CD14-positive monocyte (primary cell): ENCODE results near the gene ARHGEF7. TPM values are rescaled to one million over a fixed set of nuclear protein-coding genes. Genes with fewer than 3 reads are reported as not detected.

Experiments
- DNase-seq, 3 donors: peaks; one replicate each; pipeline ENCODE4 v3.0.0-alpha.2; 2011 to 2022
- H2AFZ ChIP-seq: 2 replicates; pipeline ENCODE4 v1.6.0; 2012; ENCODE audit warnings: mild to moderate bottlenecking, low read depth, low read length, inconsistent platforms; ENCODE audit not compliant: insufficient read depth, poor library complexity, severe bottlenecking
- H3K27ac ChIP-seq, 2 donors: 1 replicate in 1 of 2; 2 replicates in 1 of 2; pipeline ENCODE4 v1.5.1; 2012 to 2013; ENCODE audit warnings: low read length in 2 of 2, control low read depth in 1 of 2, inconsistent platforms in 1 of 2, low read depth in 1 of 2, mild to moderate bottlenecking in 1 of 2
- H3K27me3 ChIP-seq, 2 donors: one replicate each; pipeline versions ENCODE4 v1.6.0 to v1.6.1; 2011 to 2013; ENCODE audit warnings: low read length in 2 of 2; ENCODE audit not compliant: control insufficient read depth in 2 of 2, insufficient read depth in 2 of 2
- H3K36me3 ChIP-seq, 2 donors: replicated peaks in 1 of 2; 1 replicate in 1 of 2; 2 replicates in 1 of 2; pipeline versions ENCODE4 v1.5.1 to v1.6.1; 2012 to 2013; ENCODE audit warnings: low read length in 2 of 2, control low read depth in 1 of 2, inconsistent platforms in 1 of 2, mild to moderate bottlenecking in 1 of 2; ENCODE audit not compliant: insufficient read depth in 2 of 2, control insufficient read depth in 1 of 2
- H3K4me1 ChIP-seq, 2 donors: 1 replicate in 1 of 2; 2 replicates in 1 of 2; pipeline versions ENCODE4 v1.5.1 to v1.6.1; 2012 to 2013; ENCODE audit warnings: low read length in 2 of 2, control low read depth in 1 of 2, inconsistent platforms in 1 of 2, mild to moderate bottlenecking in 1 of 2, moderate library complexity in 1 of 2; ENCODE audit not compliant: insufficient read depth in 2 of 2, control insufficient read depth in 1 of 2
- H3K4me2 ChIP-seq: replicated peaks from 2 replicates; pipeline ENCODE3; 2012; ENCODE audit warnings: low read length, moderate library complexity, mild to moderate bottlenecking; ENCODE audit not compliant: poor library complexity, severe bottlenecking; ENCODE audit errors: extremely low read depth
- H3K4me3 ChIP-seq, 3 experiments: fragments of 200-600 bp in 1 of 3; sonication (generic) in 1 of 3; replicated peaks in 1 of 3; 1 replicate in 2 of 3; 2 replicates in 1 of 3; pipeline ENCODE4 v1.5.1; 2011 to 2013; ENCODE audit warnings: low read length in 3 of 3, mild to moderate bottlenecking in 3 of 3, control low read depth in 2 of 3, low read depth in 2 of 3, inconsistent platforms in 1 of 3, moderate library complexity in 1 of 3
- H3K79me2 ChIP-seq: 2 replicates; pipeline ENCODE4 v1.6.0; 2012; ENCODE audit warnings: mild to moderate bottlenecking, control low read depth, inconsistent platforms, low read length, moderate library complexity; ENCODE audit not compliant: insufficient read depth
- H3K9ac ChIP-seq: 2 replicates; pipeline ENCODE4 v1.6.0; 2017; ENCODE audit warnings: low read length, mild to moderate bottlenecking; ENCODE audit not compliant: insufficient read depth, poor library complexity, severe bottlenecking
- H3K9me3 ChIP-seq, 2 donors: replicated peaks in 1 of 2; 1 replicate in 1 of 2; 2 replicates in 1 of 2; pipeline versions ENCODE4 v1.5.1 to v1.6.1; 2012 to 2013; ENCODE audit warnings: low read length in 2 of 2, control low read depth in 1 of 2; ENCODE audit not compliant: control insufficient read depth in 1 of 2, insufficient read depth in 1 of 2
- H4K20me1 ChIP-seq: 2 replicates; pipeline ENCODE4 v1.6.0; 2012; ENCODE audit warnings: mild to moderate bottlenecking, low read length, control low read depth, moderate library complexity; ENCODE audit not compliant: insufficient read depth
- H3K27ac Mint-ChIP-seq, 7 donors: one replicate each; pipeline ENCODE4 v1.8.0; 2020; ENCODE audit warnings: mild to moderate bottlenecking in 7 of 7, mixed read lengths in 7 of 7, moderate library complexity in 6 of 7, inconsistent platforms in 2 of 7
- H3K27me3 Mint-ChIP-seq, 3 donors: one replicate each; pipeline ENCODE4 v1.8.0; 2021 to 2022; ENCODE audit warnings: low read depth in 3 of 3, mild to moderate bottlenecking in 3 of 3, mixed read lengths in 3 of 3, moderate library complexity in 3 of 3, inconsistent platforms in 1 of 3
- H3K36me3 Mint-ChIP-seq, 2 donors: one replicate each; pipeline ENCODE4 v1.8.0; 2020; ENCODE audit warnings: mixed read lengths in 2 of 2, inconsistent platforms in 1 of 2, mild to moderate bottlenecking in 1 of 2
- H3K4me1 Mint-ChIP-seq: one replicate; pipeline ENCODE4 v1.8.0; 2020; ENCODE audit warnings: mild to moderate bottlenecking, mixed read lengths
- H3K4me3 Mint-ChIP-seq, 2 donors: one replicate each; pipeline ENCODE4 v1.8.0; 2020; ENCODE audit warnings: mild to moderate bottlenecking in 2 of 2, mixed read lengths in 2 of 2, moderate library complexity in 1 of 2
- H3K9me3 Mint-ChIP-seq, 7 donors: one replicate each; pipeline ENCODE4 v1.8.0; 2020 to 2022; ENCODE audit warnings: mixed read lengths in 7 of 7, mild to moderate bottlenecking in 6 of 7, moderate library complexity in 6 of 7, inconsistent platforms in 2 of 7
- WGBS: methylation state at CpG from one replicate; pipeline ENCODE4 v1.1.5; 2013; ENCODE audit warnings: missing lambda C conversion rate; ENCODE audit not compliant: insufficient coverage; 5-methylcytosine and 5-hydroxymethylcytosine counted together
- intact Hi-C, 2 donors: fragments of 100-400 bp; cut with micrococcal nuclease; formaldehyde crosslinking; loops; one replicate each; pipeline versions ENCODE4 v1.15.0 to v1.15.1; 2023
- polyA plus RNA-seq, 3 donors: library from polyadenylated mRNA; depleted of rRNA in 1 of 3; unstranded in 2 of 3; stranded (reverse) in 1 of 3; fragments of 300-500 nt in 2 of 3; fragments of >200 nt in 1 of 3; fragmentation: Illumina TruSeq in 2 of 3; gene quantifications; 1 replicate in 2 of 3; 2 replicates in 1 of 3; pipeline ENCODE4 v1.2.3, GENCODE V29; 2012 to 2021
- TF ChIP-seq, protein P1 (sequence below): fragments of 200-600 bp; IDR thresholded peaks from one replicate; pipeline ENCODE4 v1.8.0; 2022; ENCODE audit warnings: antibody characterized with exemption, mild to moderate bottlenecking

ARHGEF7 gene
- polyA plus RNA-seq, 3 donors: 4.6 to 29.0 (median 6.1) TPM

DNA sequence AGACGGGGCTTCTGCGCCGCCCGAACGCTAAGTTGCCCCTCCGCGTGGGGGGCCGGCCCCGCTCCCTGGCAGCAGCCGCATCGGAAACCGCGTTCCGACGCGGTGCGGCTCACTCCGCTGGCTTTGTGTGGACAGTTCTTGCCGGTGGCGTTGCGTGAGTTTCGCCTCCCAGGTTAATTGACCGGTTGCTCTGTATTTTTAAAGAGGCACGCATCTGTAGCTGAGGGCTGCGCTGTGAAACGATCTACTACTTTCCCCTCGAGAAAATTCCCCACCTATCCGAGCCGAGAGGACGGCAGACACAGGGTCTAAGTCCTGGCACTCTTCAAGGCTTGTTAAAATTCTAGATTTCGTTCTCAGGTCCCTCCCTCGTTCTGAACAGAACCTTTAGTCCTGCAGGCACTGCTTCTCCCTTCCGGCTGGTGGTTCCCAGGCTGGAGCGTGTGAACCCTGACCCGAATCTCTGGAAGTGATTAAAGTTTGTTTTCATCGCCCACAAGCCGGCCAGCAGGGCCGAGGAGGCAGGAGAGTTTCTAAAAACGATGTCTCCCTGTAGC lies 933 bp downstream of the ARHGEF7 start:
- Histone ChIP-seq H3K27me3 (peaks cover 56 to 69% of the 10 kb centered on the region in 2 donors), H3K4me1 (peaks cover 3 to 6% of the 10 kb centered on the region in 2 donors), H2AFZ (no peak overlapping the region), H3K79me2 (no peaks in the 10 kb centered on the region), H3K36me3 (no peaks in the 10 kb centered on the region), H3K4me3 (no peak overlapping the region), H3K9ac (no peak overlapping the region), H3K4me2 (no peak overlapping the region), H3K9me3 (peaks cover 0 to 20% of the 10 kb centered on the region in 2 donors), H3K27ac (no peak overlapping the region), H4K20me1 (no peaks in the 10 kb centered on the region)
- H3K9me3 Mint-ChIP-seq: peaks cover 0 to 15% (median 10%) of the 10 kb centered on the region in 7 donors
- intact Hi-C loops: no loop called here
- no peak for DNase-seq
- no peak overlapping the region for H3K27ac Mint-ChIP-seq
- 4% methylated on average over 34 of the region's 39 CpGs for WGBS
- H3K27me3 Mint-ChIP-seq: peaks cover 69 to 76% (median 76%) of the 10 kb centered on the region in 3 donors
- H3K36me3 Mint-ChIP-seq: peaks cover 3 to 7% of the 10 kb centered on the region in 2 donors
- TF ChIP-seq, protein P1, sequence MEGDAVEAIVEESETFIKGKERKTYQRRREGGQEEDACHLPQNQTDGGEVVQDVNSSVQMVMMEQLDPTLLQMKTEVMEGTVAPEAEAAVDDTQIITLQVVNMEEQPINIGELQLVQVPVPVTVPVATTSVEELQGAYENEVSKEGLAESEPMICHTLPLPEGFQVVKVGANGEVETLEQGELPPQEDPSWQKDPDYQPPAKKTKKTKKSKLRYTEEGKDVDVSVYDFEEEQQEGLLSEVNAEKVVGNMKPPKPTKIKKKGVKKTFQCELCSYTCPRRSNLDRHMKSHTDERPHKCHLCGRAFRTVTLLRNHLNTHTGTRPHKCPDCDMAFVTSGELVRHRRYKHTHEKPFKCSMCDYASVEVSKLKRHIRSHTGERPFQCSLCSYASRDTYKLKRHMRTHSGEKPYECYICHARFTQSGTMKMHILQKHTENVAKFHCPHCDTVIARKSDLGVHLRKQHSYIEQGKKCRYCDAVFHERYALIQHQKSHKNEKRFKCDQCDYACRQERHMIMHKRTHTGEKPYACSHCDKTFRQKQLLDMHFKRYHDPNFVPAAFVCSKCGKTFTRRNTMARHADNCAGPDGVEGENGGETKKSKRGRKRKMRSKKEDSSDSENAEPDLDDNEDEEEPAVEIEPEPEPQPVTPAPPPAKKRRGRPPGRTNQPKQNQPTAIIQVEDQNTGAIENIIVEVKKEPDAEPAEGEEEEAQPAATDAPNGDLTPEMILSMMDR: no peak
- H3K4me1 Mint-ChIP-seq: peaks cover 11% of the 10 kb centered on the region
- H3K4me3 Mint-ChIP-seq: peak overlapping the region in 1 of 2 donors; percentile 89

DNA sequence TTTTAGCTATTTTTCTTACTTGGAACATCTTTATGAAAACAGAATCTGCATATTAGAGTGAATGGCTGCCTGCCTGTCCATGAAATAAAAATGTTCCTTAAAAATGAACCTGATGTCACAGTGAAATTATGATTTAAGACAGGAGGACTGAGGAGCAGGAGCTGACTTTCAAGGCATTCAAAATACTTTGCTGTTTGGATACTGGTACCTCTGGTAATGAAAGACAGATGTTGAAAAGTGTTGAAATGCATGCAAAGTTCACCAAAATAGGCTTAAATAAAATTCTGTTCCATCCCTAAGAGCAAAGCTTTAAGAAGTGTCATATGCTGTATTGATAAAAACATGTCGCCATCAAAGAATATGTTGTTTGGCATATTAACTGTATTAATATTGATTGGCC lies 1.7 kb downstream of the ARHGEF7 start:
- Histone ChIP-seq H3K27me3 (peaks cover 51 to 65% of the 10 kb centered on the region in 2 donors), H3K9ac (no peak overlapping the region), H3K36me3 (no peaks in the 10 kb centered on the region), H3K9me3 (peaks cover 0 to 20% of the 10 kb centered on the region in 2 donors), H2AFZ (no peak overlapping the region), H3K4me1 (peaks cover 3 to 6% of the 10 kb centered on the region in 2 donors), H3K4me3 (no peak overlapping the region), H3K4me2 (no peak overlapping the region), H4K20me1 (no peaks in the 10 kb centered on the region), H3K79me2 (no peaks in the 10 kb centered on the region), H3K27ac (no peak overlapping the region)
- no CpG with 5 or more reads among the region's 1 CpG for WGBS
- H3K27ac Mint-ChIP-seq: no peak overlapping the region
- peaks cover 0 to 15% (median 10%) of the 10 kb centered on the region in 7 donors for H3K9me3 Mint-ChIP-seq
- DNase-seq: no peak
- H3K4me1 Mint-ChIP-seq: peaks cover 11% of the 10 kb centered on the region
- TF ChIP-seq, protein P1: no peak
- intact Hi-C loops: no loop called here
- peaks cover 67 to 72% (median 68%) of the 10 kb centered on the region in 3 donors for H3K27me3 Mint-ChIP-seq
- peaks cover 3 to 7% of the 10 kb centered on the region in 2 donors for H3K36me3 Mint-ChIP-seq
- peak overlapping the region in 1 of 2 donors; percentile 65 for H3K4me3 Mint-ChIP-seq
